GM19468 (cell line): ENCODE results near the gene DNAJB11.
"Not testable (repeated sequence)": the region's sequence is repeated elsewhere in the genome, so short reads cannot be mapped to it uniquely, and the experiment has no call there.

Source experiments
- ATAC-seq: cut with Tn5 transposase; IDR thresholded peaks from one replicate; pipeline ENCODE4 v1.9.1; 2021; ENCODE audit warnings: mild to moderate bottlenecking, moderate library complexity, moderate number of reproducible peaks; ENCODE audit not compliant: unreplicated experiment; ENCODE audit errors: extremely low read depth

The DNAJB11 gene

DNA sequence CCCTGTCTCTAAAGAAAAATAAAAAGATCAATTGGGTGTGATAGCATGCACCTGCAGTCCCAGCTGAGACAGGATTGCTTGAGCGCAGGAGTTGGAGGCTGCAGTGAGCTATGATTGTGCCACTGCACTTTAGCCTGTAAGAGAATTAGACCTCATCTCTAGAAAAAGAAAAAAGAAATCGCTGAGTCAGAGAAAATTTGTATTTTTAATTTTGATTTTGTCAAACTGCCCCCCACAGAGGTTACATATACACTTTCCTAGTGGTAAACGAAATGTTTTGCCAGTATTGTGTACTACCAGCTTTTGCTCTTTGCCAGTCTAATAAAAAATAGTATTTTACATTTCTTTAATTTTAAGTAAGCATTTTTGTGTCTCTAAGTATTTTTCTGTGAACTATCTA is 21.0 kb upstream of the DNAJB11 start:
- ATAC-seq, result no peak

DNA sequence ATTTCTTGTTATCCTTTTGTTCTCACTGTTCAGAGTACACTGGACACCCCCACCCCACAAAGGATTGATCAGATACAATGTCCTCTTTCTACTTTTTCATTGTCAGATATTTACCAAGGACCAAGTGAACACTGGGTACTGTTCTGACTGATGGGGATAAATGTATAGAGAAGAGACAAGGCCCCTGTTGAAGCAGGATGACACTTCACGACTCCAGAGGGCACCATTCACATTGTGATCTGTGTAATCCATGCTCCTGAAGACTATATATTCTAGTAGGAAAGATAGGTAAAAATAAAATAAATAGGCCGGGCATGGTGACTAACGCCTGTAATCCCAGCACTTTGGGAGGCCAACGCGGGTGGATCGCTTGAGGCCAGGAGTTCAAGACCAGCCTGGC is 19.1 kb upstream of the DNAJB11 start:
- no peak for ATAC-seq

DNA sequence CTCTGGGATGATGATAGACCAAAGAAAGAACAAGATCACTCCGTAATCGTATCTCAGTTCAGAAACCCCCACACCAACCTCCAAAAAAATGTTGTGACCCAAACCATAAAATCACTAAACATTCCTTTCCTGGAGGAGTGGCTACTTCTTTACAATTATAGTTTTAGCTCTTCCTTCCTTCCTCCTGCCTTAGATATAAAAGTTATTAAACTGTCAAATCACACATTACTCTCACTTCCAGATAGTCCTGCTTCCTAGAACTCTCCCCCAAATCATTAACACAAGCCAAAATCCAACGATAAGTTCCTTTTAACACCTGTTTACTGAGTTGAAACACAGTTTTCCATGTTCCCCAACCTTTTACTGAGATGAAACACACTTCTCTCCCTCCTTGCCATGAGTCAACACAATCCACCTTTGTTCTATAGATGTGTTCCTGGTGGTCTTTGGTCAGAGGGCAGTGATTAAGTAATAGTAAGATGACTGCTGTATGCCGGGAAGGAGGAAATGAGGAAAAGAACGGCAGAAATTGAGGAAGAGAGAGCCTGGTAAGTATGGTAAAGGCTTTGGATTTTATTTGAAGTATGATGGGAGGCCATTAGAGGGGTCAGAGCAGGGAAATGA is 18.0 kb upstream of the DNAJB11 start:
- ATAC-seq, result no peak

DNA sequence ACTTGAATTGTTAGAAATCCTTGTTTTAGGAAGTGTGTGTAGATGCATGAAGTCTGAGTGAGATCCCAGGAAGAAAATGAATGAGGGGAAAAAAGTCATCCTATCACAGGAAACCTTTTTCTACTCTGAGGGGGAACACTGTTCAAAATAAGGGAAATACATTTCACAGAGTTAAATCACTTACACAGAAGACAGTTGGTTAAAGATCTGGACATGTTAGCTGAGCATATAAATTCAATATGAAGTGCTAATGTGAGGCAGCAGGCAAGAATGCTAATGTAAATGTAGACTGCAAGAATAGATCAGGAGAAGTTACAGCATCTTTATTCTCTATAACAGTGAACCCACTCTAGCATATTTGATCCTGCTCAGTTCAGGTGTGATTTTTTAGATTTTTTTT is 5.9 kb upstream of the DNAJB11 start:
- ATAC-seq, result no peak

DNA sequence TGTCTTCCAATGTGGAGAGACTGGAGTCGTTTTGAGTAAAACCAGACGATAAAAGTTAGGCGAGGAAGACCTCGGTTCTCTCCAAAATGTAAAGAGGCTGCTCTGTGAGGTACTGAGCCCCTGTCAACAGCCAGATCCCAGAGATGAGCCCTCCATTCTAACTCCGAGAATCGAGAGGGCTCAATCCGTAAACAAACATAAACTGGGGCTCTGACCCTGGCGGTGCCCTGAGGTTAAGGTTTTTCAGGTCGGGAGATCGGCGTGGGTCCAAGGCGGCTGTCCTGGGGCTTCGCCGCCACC is 3.8 kb upstream of the DNAJB11 start:
- ATAC-seq, result no peak

DNA sequence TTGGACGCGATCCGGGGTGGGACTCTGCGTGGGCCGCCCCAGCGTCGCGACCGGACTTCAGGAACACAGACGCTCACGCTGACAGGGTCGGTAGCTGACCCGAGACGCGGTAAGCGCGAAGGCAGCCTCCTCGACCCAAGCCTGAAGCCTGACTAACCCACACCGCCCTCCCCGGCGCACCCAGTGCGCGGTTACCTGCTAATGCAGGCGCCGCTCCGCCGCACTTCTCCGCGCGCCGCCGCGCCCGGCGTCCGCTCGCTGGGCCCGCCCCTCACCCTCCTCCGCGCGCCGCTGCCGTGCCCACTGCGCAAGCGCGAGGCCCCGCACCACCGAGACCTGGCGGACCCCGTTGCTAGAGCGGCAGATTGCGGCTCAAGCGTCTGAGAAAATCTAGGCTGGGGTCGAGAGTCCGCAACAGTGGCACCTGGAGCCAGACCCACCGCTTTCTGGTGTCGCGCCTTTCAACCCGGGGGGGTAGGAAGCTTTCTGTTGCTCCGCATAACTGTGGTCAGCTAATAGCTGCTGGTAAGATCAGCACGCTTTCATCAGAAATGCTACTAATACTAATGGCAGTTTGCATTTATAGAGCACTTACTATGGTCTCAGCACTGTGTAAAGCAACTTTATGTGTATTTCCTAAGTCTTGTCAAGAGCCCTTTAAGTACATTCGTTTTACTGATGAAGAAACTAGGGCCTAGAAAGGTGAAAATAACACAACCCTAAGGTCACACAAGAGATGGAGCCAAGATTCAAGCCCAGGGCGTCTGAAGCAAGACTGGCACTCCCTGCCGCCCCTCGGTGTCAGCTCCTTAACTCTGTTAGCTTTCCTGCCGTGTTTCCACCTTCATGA is 3.2 kb upstream of the DNAJB11 start, which contains the start of gene TBCCD1:
Gene TBCCD1, minus strand, starts transcription at position 268 of the 850 bp plus-strand sequence. CDS start 3,010 bp downstream, outside the sequence.
- peak; percentile 50 for ATAC-seq

DNA sequence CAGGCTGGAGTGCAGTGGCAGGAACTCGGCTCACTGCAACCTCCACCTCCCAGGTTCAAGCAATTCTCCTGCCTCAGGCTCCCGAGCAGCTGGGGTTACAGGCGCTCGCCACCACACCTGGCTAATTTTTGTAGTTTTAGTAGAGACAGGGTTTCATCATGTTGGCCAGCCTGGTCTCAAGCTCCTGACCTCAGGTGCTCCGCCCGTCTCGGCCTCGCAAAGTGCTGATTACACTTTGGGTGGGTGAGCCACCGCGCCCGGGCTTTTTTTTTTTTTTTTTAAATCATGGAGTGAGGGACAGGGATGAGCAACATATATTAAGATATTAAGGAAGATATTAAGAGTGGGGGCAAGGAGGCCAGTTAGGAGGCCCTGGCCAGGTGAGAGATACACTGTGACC is 1.2 kb upstream of the DNAJB11 start:
- not testable (repeated sequence) for ATAC-seq

DNA sequence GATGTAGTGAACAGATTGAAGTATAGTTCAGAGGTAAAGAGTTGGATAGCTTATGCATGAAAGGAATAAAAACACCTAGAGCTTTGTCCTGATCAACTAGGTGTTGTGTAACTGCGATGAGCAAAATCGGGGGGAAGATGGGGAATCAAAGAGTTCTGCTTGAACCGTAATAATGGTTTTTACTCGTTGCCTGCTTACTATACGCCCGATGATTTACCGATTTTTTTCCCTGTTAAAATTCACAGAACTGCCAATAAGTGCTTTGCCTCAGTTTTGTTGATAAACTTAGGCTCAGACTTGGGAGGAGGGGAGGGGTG is 783 bp upstream of the DNAJB11 start:
- no peak for ATAC-seq

DNA sequence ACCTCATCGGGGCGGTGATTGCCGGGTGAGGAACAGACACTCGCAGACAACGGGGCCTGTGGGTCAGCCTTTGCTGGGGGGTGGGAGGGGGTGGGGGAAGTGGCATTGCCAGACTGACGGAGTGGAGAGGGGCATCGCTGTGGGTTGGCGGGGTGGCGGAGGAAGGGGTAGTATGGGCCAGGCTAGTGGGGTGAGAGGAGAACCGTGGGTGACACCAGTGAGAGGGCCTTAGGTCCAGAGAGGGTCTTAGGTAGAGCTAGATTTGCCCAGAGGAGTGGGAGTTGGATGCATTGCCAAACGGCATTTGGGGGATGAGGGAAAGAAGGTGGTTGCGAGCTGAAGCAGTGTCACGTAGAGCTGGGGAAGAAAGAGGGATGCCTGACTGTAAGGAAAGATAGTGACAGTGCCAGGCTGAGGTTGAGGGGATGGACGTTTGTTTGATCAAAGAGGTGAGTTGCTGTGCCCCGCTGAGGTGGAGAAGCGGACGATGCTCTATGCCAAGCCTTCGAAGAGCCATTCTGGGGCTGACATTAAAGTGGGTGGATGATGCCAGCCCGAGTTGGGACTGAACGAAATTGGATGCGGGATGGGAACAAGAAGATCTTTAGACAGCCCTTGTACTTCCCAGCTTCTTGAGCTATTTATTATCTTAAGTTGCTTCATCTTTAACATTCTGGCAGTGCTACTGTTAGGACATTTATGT is 572 bp downstream of the DNAJB11 start:
- ATAC-seq, result no peak

DNA sequence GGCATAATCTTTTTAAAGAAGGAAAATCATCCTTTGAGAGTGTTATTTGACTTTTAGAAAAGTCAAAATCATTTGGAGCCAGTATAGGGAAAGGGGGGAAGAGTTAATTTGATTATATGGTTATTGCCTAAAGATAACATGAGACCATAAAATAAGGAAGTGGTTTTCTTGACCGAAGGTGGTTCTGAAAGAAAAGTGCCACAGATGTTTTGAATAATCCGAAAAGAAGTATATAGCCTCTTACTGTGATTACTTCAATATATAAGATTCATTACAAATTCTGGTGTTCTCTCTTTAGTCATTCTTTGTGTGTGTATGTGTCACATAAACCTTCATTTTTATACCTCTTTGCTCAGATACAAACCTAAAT is 1.1 kb downstream of the DNAJB11 start:
- no peak for ATAC-seq

DNA sequence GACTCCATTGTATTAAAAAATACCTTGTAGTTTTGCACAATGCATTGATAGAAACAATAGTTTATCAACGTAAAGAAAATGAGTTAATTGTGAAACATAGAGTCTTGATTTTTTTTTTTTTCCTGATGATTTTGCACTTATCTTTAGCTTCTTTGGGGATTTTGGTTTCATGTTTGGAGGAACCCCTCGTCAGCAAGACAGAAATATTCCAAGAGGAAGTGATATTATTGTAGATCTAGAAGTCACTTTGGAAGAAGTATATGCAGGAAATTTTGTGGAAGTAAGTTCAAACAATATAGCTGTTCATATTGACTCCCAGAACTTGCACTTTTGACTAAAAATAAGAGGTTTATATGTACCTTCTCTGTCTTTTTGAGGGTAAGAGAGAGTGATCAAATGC is 7.0 kb downstream of the DNAJB11 start:
- ATAC-seq, result no peak

DNA sequence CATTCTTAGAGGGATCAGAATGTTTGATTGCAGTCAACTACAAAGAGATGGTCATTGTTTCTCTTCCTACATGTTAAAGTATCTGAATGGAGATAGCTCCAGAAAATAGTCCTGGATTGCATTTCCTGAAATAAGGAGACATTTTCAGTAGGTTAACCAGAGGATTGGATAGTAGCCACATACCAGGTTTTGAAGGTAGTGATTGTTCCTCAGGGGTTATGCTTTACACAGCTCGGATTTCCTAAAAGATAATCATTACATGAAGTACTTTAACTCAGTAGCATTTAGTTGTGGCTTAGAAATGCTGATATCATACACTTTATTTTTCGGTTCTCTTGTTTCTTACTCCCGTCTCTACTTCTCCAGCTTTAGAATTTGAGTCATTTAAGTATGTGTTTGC is 10.3 kb downstream of the DNAJB11 start:
- no peak for ATAC-seq

DNA sequence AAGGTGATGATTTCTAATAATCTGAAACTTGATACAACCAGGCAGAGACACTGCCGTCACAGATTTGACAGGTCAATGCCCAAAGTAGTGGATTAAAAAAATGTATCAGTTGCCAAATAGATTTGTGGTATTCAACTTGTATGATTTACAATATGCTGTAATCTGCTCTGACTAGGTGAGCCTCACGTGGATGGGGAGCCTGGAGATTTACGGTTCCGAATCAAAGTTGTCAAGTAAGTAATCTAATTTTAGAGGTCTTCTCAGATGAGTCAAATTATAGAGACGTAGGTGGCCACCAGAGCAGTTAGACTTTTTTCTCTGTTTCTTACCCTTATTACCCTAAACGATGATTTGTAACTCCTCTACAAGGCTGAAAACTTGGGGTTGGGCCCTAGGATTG is 12.0 kb downstream of the DNAJB11 start:
- ATAC-seq, result no peak

DNA sequence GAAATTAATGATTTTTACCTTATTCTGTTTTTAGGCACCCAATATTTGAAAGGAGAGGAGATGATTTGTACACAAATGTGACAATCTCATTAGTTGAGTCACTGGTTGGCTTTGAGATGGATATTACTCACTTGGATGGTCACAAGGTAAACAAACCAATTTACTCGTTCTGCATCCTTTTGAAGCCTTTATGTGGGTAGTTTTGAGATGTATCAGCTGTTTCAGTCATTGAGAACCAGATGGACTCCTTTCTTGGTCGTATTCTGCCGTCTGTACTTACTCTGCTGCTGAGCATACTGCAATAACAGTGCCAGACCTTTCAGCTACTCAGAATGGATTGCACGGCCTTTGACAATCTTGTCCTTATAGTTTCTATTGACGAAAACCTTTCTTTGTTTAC is 13.3 kb downstream of the DNAJB11 start:
- ATAC-seq, result no peak

DNA sequence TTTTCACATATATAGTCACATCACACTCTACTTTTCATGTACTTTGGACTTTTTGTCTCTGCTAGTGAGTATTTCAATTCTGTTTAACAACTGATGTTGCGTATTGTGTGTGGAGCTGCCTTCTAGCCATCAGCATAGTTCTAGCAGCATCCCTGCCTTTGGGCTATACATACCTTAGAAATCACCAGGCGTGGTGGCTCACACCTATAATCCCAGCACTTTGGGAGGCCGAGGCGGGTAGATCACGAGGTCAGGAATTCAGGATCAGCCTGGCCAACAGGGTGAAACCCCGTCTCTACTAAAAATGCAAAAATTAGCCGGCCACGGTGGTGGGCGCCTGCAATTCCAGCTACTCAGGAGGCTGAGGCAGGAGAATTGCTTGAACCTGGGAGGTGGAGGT is 15.7 kb downstream of the DNAJB11 start:
- ATAC-seq, result not testable (repeated sequence)

DNA sequence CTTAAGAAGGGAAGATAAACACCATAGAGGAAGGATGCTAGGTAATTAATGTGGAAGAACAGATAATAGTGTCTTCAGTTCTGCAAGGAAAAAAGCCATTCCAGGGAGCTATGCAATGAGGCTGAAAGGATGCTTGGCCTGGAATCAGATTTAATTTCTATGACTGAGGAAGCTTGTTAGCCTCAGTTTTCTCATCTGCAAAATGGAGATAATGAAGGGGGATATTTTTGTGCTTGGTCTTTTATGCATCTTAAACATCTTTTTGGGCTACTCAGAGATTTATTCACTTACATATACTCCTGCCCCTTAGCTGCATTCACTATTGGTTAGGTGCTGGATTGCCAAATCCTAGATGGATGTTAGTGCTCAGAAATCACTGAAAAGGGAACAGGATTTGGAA is 16.7 kb downstream of the DNAJB11 start:
- ATAC-seq, result no peak

DNA sequence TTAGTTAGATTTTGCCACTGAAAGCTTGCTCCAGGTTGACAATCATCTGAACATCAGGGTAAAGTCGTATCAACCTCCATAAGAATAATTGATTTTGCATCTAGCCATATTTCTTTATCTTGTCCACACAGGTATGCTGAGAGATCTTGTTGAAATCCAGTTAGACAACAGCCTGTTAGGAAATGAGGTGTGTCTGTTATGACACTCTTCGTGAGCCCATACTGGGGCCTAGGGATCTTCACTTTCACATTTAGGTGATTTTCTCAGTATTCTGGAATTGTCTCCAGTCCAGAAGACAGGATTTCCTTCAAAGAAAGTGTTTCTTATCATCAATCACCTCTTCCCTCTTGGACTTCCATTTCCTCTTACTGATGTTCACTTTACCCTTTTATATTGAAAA is 18.1 kb downstream of the DNAJB11 start:
- no peak for ATAC-seq

DNA sequence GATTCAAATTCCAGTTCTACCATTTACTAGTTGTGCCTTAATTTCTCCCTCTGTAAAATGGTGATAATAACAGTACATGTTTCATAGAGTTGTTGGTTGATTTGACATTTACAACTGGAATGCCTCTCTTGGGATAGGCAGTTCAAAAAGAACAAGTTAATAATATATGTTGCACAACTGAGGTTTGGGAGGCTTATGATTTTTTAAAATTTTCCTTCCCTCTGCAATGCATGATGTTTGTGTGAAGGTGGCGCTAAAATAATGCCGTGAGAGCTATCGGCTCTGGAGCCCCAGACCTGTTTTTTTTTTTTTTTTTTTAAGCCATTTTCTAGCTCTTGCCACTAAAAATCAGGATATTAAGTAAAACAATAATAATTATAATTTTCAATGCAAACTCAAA is 18.6 kb downstream of the DNAJB11 start:
- no peak for ATAC-seq

DNA sequence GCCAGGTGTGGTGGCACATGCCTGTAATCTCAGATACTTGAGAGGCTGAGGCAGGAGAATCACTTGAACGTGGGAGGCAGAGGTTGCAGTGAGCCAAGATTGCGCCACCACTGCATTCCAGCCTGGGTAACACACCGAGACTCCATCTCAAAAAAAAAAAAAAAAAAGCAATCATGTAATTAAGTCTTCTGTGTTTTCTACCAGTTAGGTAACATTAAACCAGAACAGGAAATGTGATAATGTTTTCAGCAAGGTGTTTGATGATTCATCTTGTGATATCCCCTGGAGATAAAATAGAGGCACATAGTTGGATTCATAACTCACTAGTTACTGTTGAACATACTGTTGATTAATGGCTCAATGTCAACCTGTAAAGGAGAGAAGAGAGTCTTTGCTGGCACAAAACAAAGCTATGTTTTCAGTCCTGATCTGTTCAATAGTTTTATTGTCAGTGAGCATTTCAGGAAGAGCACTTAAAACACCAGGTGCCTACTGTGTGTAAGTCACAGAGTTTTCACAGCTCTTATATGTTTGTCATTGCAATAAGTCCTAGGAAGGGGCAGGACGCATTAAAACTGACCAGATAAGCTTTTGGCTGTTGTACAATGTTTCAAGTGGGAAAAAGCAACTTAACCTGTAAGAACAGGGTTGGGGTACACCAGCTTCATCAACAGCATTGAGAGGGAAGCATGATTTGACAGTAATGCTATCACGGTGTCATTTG is 19.5 kb downstream of the DNAJB11 start:
- no peak for ATAC-seq

DNA sequence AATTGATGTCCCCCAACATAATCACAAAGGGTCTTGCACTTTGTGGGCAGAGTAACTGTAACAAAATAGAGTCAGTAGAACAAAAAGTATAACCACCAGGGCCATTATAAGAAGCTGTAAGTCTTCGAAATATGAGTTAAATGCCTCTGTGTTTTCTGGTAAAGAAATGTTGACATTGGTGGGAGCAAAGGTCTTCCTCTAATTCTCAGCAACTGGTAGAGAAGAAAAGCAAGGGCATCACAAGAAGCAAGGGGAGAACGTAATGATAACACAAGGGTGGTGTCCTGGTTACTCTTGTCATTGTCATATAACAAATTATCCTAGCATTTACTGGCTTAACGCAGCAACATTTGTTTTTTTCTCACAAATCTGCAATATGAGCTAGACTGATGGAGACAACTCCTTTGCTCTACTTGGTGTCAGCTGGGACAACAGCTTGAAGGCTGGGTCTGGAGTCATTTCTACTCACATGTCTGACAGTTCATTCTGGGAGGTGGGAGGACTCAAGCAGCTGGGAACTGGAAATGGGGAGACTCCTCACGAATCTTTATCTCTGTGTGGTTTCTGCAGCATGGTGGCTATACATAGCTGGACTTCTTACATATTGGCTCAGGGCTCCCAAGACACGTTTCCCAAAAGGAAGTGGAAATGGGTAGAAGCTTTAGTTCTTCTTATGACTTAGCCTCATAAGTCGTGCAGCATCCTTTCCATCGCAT is 20.2 kb downstream of the DNAJB11 start:
- no peak for ATAC-seq
